ENCODE measurements around the gene RABL6.

Gene RABL6

GRCh38 chr9:136847088-136847825, 39.5 kb downstream of the RABL6 start:
- DNase-seq (ENCODE audit: low read depth), result no peak

- DNase-seq (ENCODE audit: low read depth), result peak; percentile 32
Observed at GRCh38 chr9:136847826-136848392, 40.2 kb downstream of the RABL6 start.

GRCh38 chr9:136848393-136849037, 40.8 kb downstream of the RABL6 start:
- DNase-seq (ENCODE audit: low read depth), result no peak

- peak; percentile 94 for DNase-seq (ENCODE audit: low read depth)
Observed at GRCh38 chr9:136849038-136849959, 41.6 kb downstream of the RABL6 start, which contains the start of gene PHPT1. PHPT1 (plus strand) TSS chr9:136849409; CDS start chr9:136849431, 22 bp downstream.

- no peak for DNase-seq (ENCODE audit: low read depth)
Observed at GRCh38 chr9:136849960-136850865, 42.5 kb downstream of the RABL6 start.

GRCh38 chr9:136850866-136851775, 43.4 kb downstream of the RABL6 start:
- DNase-seq (ENCODE audit: low read depth), result no peak

GRCh38 chr9:136851941-136852663, 44.4 kb downstream of the RABL6 start, which contains the start of gene MAMDC4:
MAMDC4 (plus strand) TSS chr9:136852346; CDS start chr9:136852417, 71 bp downstream.
- DNase-seq (ENCODE audit: low read depth), result no peak

- no peak for DNase-seq (ENCODE audit: low read depth)
Observed at GRCh38 chr9:136852664-136853595, 45.2 kb downstream of the RABL6 start.

GRCh38 chr9:136853596-136854112, 45.9 kb downstream of the RABL6 start:
- no peak for DNase-seq (ENCODE audit: low read depth)

GRCh38 chr9:136854113-136854841, 46.5 kb downstream of the RABL6 start:
- no peak for DNase-seq (ENCODE audit: low read depth)

- DNase-seq (ENCODE audit: low read depth), result no peak
Observed at GRCh38 chr9:136854842-136855460, 47.2 kb downstream of the RABL6 start.

- DNase-seq (ENCODE audit: low read depth), result no peak
Observed at GRCh38 chr9:136855461-136856078, 47.8 kb downstream of the RABL6 start.

- DNase-seq (ENCODE audit: low read depth), result no peak
Observed at GRCh38 chr9:136856079-136856476, 48.3 kb downstream of the RABL6 start.

GRCh38 chr9:136856541-136857141, 48.9 kb downstream of the RABL6 start:
- DNase-seq (ENCODE audit: low read depth), result no peak

GRCh38 chr9:136857166-136857565, 49.4 kb downstream of the RABL6 start:
- DNase-seq (ENCODE audit: low read depth), result no peak

Data from T follicular helper cell (primary cell).